DOHH2 (cell line): ENCODE data around the gene ADRA2B.

ENCODE experiments used
- CTCF ChIP-seq: fragments of 200-600 bp; sonication (generic); IDR thresholded peaks from one replicate; pipeline ENCODE4 v1.5.1; 2014; ENCODE audit warnings: antibody characterized with exemption, mild to moderate bottlenecking, low read depth, low read length; ENCODE audit not compliant: poor library complexity, severe bottlenecking
- EZH2phosphoT487 ChIP-seq: fragments of 200-600 bp; sonication (generic); IDR thresholded peaks from 2 replicates; pipeline ENCODE4 v1.6.1; 2017; ENCODE audit warnings: borderline replicate concordance, mild to moderate bottlenecking, antibody characterized with exemption, low read length, moderate library complexity, mixed read lengths

- TF ChIP-seq EZH2phosphoT487 (no peak), CTCF (no peak)
Observed at GRCh38 chr2:96083064-96083939, 33.1 kb downstream of the ADRA2B start.
